Measurements from ENCODE around the gene DPEP2. TPM values are rescaled to one million over a fixed set of nuclear protein-coding genes. Genes with fewer than 3 reads are reported as not detected.

The DPEP2 gene
- total and polyA plus RNA-seq, 4 experiments from 2014 or later = 46.9 to 119 (median 82.4) TPM

GRCh38 chr16:67966549-67967182, 32.6 kb downstream of the DPEP2 start:
- Mint-ChIP-seq H3K4me3 (peak overlapping the region in 6 of 8 donors; percentile 88 to 98 (median 96)), H3K27ac (peak overlapping the region in 5 of 7 donors; percentile 68 to 94 (median 86)), H3K27me3 (no peaks in the 10 kb centered on the region), H3K9me3 (no peaks in the 10 kb centered on the region), H3K36me3 (peaks cover 8 to 9% of the 10 kb centered on the region in 2 donors), H3K4me1 (peaks cover 14 to 39% (median 20%) of the 10 kb centered on the region in 4 donors)
- Histone ChIP-seq H3K36me3 (ENCODE audit: insufficient read depth, low read length) (no peaks in the 10 kb centered on the region), H3K4me3 (ENCODE audit: low read length in 2 of 2) (no peak overlapping the region), H3K27ac (ENCODE audit: low read depth, low read length) (no peak overlapping the region), H3K4me1 (ENCODE audit: insufficient read depth, low read length) (peaks cover 17% of the 10 kb centered on the region), H3K27me3 (ENCODE audit: insufficient read depth, low read length) (no peaks in the 10 kb centered on the region), H3K9me3 (ENCODE audit: control insufficient read depth in 1 of 2, low read length in 2 of 2) (no peaks in the 10 kb centered on the region)
- POLR2A ChIA-PET (ENCODE audit: partially characterized antibody) = interaction anchor here (0.8 to 4.7 kb wide), 4 partner anchors 22 to 39 kb away, joined by 3 to 49 read pairs (median 4); partner anchors contain the start of gene PSMB10
- intact Hi-C loops (cut with micrococcal nuclease) = no loop called here
- DNase-seq = no peak
- CTCF ChIA-PET (ENCODE audit: partially characterized antibody) = interaction anchor here (0.7 to 2.2 kb wide), 3 partner anchors 25 to 263 kb away, joined by 3 to 6 read pairs (median 5); no protein-coding TSS in a partner anchor

- Histone ChIP-seq H3K27me3 (ENCODE audit: insufficient read depth, low read length) (no peaks in the 10 kb centered on the region), H3K4me3 (ENCODE audit: low read length in 2 of 2) (no peak overlapping the region), H3K36me3 (ENCODE audit: insufficient read depth, low read length) (peaks cover 6% of the 10 kb centered on the region), H3K9me3 (ENCODE audit: control insufficient read depth in 1 of 2, low read length in 2 of 2) (no peaks in the 10 kb centered on the region), H3K4me1 (ENCODE audit: insufficient read depth, low read length) (peaks cover 17% of the 10 kb centered on the region), H3K27ac (ENCODE audit: low read depth, low read length) (no peak overlapping the region)
- no peak for DNase-seq
- Mint-ChIP-seq H3K4me1 (peaks cover 14 to 39% (median 20%) of the 10 kb centered on the region in 4 donors), H3K27me3 (no peaks in the 10 kb centered on the region), H3K9me3 (no peaks in the 10 kb centered on the region), H3K27ac (no peak overlapping the region), H3K4me3 (peak overlapping the region in 2 of 8 donors; percentile 42 to 97), H3K36me3 (peaks cover 10% of the 10 kb centered on the region in 2 donors)
- ChIA-PET POLR2A (ENCODE audit: partially characterized antibody) (interaction anchor here (0.8 to 4.7 kb wide), 4 partner anchors 23 to 40 kb away, joined by 3 to 49 read pairs (median 4); partner anchors contain the start of gene PSMB10), CTCF (ENCODE audit: partially characterized antibody) (interaction anchor here (0.9 to 2.2 kb wide), 4 partner anchors 24 to 83 kb away, joined by 3 to 6 read pairs (median 5); no protein-coding TSS in a partner anchor)
- intact Hi-C loops (cut with micrococcal nuclease) = no loop called here
Measured at GRCh38 chr16:67965668-67966548, 33.4 kb downstream of the DPEP2 start.

- Mint-ChIP-seq H3K4me3 (peak overlapping the region in 1 of 8 donors; percentile 39), H3K36me3 (peaks cover 12% of the 10 kb centered on the region in 2 donors), H3K4me1 (peaks cover 12 to 36% (median 19%) of the 10 kb centered on the region in 4 donors), H3K27ac (peak overlapping the region in 2 of 7 donors; percentile 59 to 74), H3K27me3 (no peaks in the 10 kb centered on the region), H3K9me3 (no peaks in the 10 kb centered on the region)
- H3K4me3 ChIP-seq (ENCODE audit: low read length in 2 of 2) = no peak overlapping the region
- ChIA-PET CTCF (ENCODE audit: partially characterized antibody) (interaction anchor here (1.0 to 1.7 kb wide), 2 partner anchors 22 to 100 kb away, joined by 3 to 4 read pairs; no protein-coding TSS in a partner anchor), POLR2A (ENCODE audit: partially characterized antibody) (no interaction called here)
- no peak overlapping the region for H3K27ac ChIP-seq (ENCODE audit: low read depth, low read length)
- intact Hi-C loops (cut with micrococcal nuclease) = no loop called here
- no peaks in the 10 kb centered on the region for H3K27me3 ChIP-seq (ENCODE audit: insufficient read depth, low read length)
- H3K36me3 ChIP-seq (ENCODE audit: insufficient read depth, low read length) = peaks cover 10% of the 10 kb centered on the region
- peaks cover 17% of the 10 kb centered on the region for H3K4me1 ChIP-seq (ENCODE audit: insufficient read depth, low read length)
- no peaks in the 10 kb centered on the region for H3K9me3 ChIP-seq (ENCODE audit: control insufficient read depth in 1 of 2, low read length in 2 of 2)
- no peak for DNase-seq
Measured at GRCh38 chr16:67964477-67965131, 34.7 kb downstream of the DPEP2 start.

- Mint-ChIP-seq H3K36me3 (peaks cover 9 to 14% of the 10 kb centered on the region in 2 donors), H3K4me3 (no peak overlapping the region), H3K4me1 (peaks cover 9 to 28% (median 15%) of the 10 kb centered on the region in 4 donors), H3K27me3 (no peaks in the 10 kb centered on the region), H3K9me3 (no peaks in the 10 kb centered on the region), H3K27ac (no peak overlapping the region)
- ChIA-PET POLR2A (ENCODE audit: partially characterized antibody) (interaction anchor here (1.0 kb wide), 1 partner anchor 23 kb away, joined by 4 read pairs; no protein-coding TSS in a partner anchor), CTCF (ENCODE audit: partially characterized antibody) (interaction anchor here (0.8 to 1.7 kb wide), 3 partner anchors 21 to 101 kb away, joined by 3 to 4 read pairs (median 3); no protein-coding TSS in a partner anchor)
- no peak overlapping the region for H3K4me3 ChIP-seq (ENCODE audit: low read length in 2 of 2)
- no peaks in the 10 kb centered on the region for H3K27me3 ChIP-seq (ENCODE audit: insufficient read depth, low read length)
- intact Hi-C loops (cut with micrococcal nuclease) = no loop called here
- DNase-seq = no peak
- H3K27ac ChIP-seq (ENCODE audit: low read depth, low read length) = no peak overlapping the region
- H3K36me3 ChIP-seq (ENCODE audit: insufficient read depth, low read length) = peaks cover 13% of the 10 kb centered on the region
- peaks cover 17% of the 10 kb centered on the region for H3K4me1 ChIP-seq (ENCODE audit: insufficient read depth, low read length)
- no peaks in the 10 kb centered on the region for H3K9me3 ChIP-seq (ENCODE audit: control insufficient read depth in 1 of 2, low read length in 2 of 2)
Measured at GRCh38 chr16:67963662-67964321, 35.5 kb downstream of the DPEP2 start.

- peaks cover 17% of the 10 kb centered on the region for H3K4me1 ChIP-seq (ENCODE audit: insufficient read depth, low read length)
- H3K27me3 Mint-ChIP-seq = no peaks in the 10 kb centered on the region
- intact Hi-C loops (cut with micrococcal nuclease) = no loop called here
- H3K9me3 Mint-ChIP-seq = peaks cover 0 to 1% (median 0%) of the 10 kb centered on the region in 8 donors
- peaks cover 18% of the 10 kb centered on the region for H3K36me3 ChIP-seq (ENCODE audit: insufficient read depth, low read length)
- DNase-seq = no peak
- peaks cover 9 to 28% (median 15%) of the 10 kb centered on the region in 4 donors for H3K4me1 Mint-ChIP-seq
- no peak overlapping the region for H3K27ac ChIP-seq (ENCODE audit: low read depth, low read length)
- H3K27me3 ChIP-seq (ENCODE audit: insufficient read depth, low read length) = no peaks in the 10 kb centered on the region
- H3K36me3 Mint-ChIP-seq = peaks cover 12 to 19% of the 10 kb centered on the region in 2 donors
- peak overlapping the region in 1 of 8 donors; percentile 20 for H3K4me3 Mint-ChIP-seq
- POLR2A ChIA-PET (ENCODE audit: partially characterized antibody) = interaction anchor here (0.9 to 1.0 kb wide), 2 partner anchors 22 to 27 kb away, joined by 3 to 4 read pairs; no protein-coding TSS in a partner anchor
- no peaks in the 10 kb centered on the region for H3K9me3 ChIP-seq (ENCODE audit: control insufficient read depth in 1 of 2, low read length in 2 of 2)
- CTCF ChIA-PET (ENCODE audit: partially characterized antibody) = interaction anchor here (0.6 to 1.7 kb wide), 3 partner anchors 21 to 97 kb away, joined by 3 read pairs; no protein-coding TSS in a partner anchor
- H3K27ac Mint-ChIP-seq = no peak overlapping the region
- no peak overlapping the region for H3K4me3 ChIP-seq (ENCODE audit: low read length in 2 of 2)
Measured at GRCh38 chr16:67963292-67963661, 36.0 kb downstream of the DPEP2 start.

GRCh38 chr16:67962135-67962534, 37.1 kb downstream of the DPEP2 start:
- Mint-ChIP-seq H3K36me3 (peaks cover 10 to 20% of the 10 kb centered on the region in 2 donors), H3K4me3 (no peak overlapping the region), H3K9me3 (peaks cover 0 to 2% (median 0%) of the 10 kb centered on the region in 8 donors), H3K27ac (peak overlapping the region in 1 of 7 donors; percentile 65), H3K27me3 (no peaks in the 10 kb centered on the region), H3K4me1 (peaks cover 3 to 20% (median 8%) of the 10 kb centered on the region in 4 donors)
- peaks cover 18% of the 10 kb centered on the region for H3K36me3 ChIP-seq (ENCODE audit: insufficient read depth, low read length)
- intact Hi-C loops (cut with micrococcal nuclease) = no loop called here
- H3K4me1 ChIP-seq (ENCODE audit: insufficient read depth, low read length) = peaks cover 9% of the 10 kb centered on the region
- POLR2A ChIA-PET (ENCODE audit: partially characterized antibody) = interaction anchor here (0.6 kb wide), 1 partner anchor 21 kb away, joined by 3 read pairs; no protein-coding TSS in a partner anchor
- no peak overlapping the region for H3K4me3 ChIP-seq (ENCODE audit: low read length in 2 of 2)
- CTCF ChIA-PET (ENCODE audit: partially characterized antibody) = interaction anchor here (1.2 kb wide), 1 partner anchor 146 kb away, joined by 6 read pairs; no protein-coding TSS in a partner anchor
- H3K27ac ChIP-seq (ENCODE audit: low read depth, low read length) = no peak overlapping the region
- H3K9me3 ChIP-seq (ENCODE audit: control insufficient read depth in 1 of 2, low read length in 2 of 2) = no peaks in the 10 kb centered on the region
- H3K27me3 ChIP-seq (ENCODE audit: insufficient read depth, low read length) = no peaks in the 10 kb centered on the region
- DNase-seq = no peak

Data from CD4-positive, alpha-beta memory T cell (primary cell).